HL-60 (cell line): ENCODE measurements around the gene PHACTR3.

Source experiments
- DNase-seq, 2 experiments: peaks; one replicate each; pipeline ENCODE4 v3.0.0-alpha.2; 2010 to 2020; ENCODE audit warnings: low read depth in 1 of 2, low spot score in 1 of 2
- H3K27ac ChIP-seq: fragments of 250-450 bp; sonication (Bioruptor Pico); replicated peaks from 2 replicates; pipeline ENCODE4 v1.5.1; 2020; ENCODE audit warnings: mild to moderate bottlenecking, moderate library complexity
- H3K27me3 ChIP-seq: fragments of 250-450 bp; sonication (Bioruptor Pico); 2 replicates; pipeline ENCODE4 v1.5.1; 2021; ENCODE audit warnings: mild to moderate bottlenecking, moderate library complexity; ENCODE audit not compliant: insufficient read depth, poor library complexity, severe bottlenecking
- H3K4me3 ChIP-seq: replicated peaks from 2 replicates; pipeline ENCODE4 v1.5.1; 2011; ENCODE audit warnings: mild to moderate bottlenecking, control low read depth, low read length; ENCODE audit not compliant: insufficient read depth
- GABPA ChIP-seq: IDR thresholded peaks from 2 replicates; pipeline ENCODE4 v1.6.1; 2012; ENCODE audit warnings: low read depth
- POLR2AphosphoS5 ChIP-seq: IDR thresholded peaks from 2 replicates; pipeline ENCODE4 v1.6.1; 2012; ENCODE audit warnings: low read depth
- SPI1 ChIP-seq: IDR thresholded peaks from 2 replicates; pipeline ENCODE4 v1.6.1; 2012; ENCODE audit warnings: low read depth, mild to moderate bottlenecking, borderline replicate concordance
- TF ChIP-seq, protein P1 (sequence below): IDR thresholded peaks from one replicate; pipeline ENCODE4 v1.5.1; 2011; ENCODE audit warnings: low read length, control low read depth, inconsistent platforms; ENCODE audit not compliant: insufficient read depth
- TF ChIP-seq, protein P2 (sequence below): IDR thresholded peaks from 2 replicates; pipeline ENCODE4 v1.6.1; 2012; ENCODE audit warnings: low read depth; ENCODE audit not compliant: insufficient replicate concordance

Gene PHACTR3

DNA sequence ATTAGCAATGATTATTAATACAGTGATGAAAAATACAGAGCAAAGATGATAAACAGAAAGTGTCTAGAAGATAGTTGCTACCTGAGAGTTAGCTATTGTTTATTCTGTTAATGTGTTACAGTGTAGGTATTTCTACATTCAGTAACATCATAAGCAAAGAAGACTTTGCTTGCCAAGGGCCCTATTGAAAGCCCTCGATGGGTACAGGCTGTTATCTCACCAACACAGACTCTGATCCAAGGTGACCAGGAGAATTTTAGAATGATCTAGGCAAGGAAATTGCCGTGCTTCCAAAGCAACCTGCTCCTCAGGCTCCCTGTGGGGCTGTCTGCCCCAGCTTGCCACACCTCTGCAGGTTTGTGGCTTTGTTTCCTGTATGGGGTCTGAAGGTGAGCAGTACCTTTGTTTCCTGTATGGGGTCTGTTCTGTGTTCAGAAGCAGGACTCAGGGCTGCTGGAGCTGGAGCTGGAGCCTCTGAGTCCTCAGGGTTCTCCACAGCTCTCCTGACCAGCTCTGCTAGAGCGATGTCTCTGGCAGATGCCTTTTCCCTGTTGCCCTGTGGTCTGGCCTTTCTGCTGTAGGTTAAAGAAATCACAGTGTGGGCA, 32.5 kb downstream of the PHACTR3 start:
- no peak for DNase-seq
- Histone ChIP-seq H3K27ac (no peak overlapping the region), H3K4me3 (no peak overlapping the region), H3K27me3 (no peaks in the 10 kb centered on the region)
- TF ChIP-seq POLR2AphosphoS5: no peak

- TF ChIP-seq SPI1 (no peak), POLR2AphosphoS5 (no peak), GABPA (no peak)
- TF ChIP-seq, protein P1, sequence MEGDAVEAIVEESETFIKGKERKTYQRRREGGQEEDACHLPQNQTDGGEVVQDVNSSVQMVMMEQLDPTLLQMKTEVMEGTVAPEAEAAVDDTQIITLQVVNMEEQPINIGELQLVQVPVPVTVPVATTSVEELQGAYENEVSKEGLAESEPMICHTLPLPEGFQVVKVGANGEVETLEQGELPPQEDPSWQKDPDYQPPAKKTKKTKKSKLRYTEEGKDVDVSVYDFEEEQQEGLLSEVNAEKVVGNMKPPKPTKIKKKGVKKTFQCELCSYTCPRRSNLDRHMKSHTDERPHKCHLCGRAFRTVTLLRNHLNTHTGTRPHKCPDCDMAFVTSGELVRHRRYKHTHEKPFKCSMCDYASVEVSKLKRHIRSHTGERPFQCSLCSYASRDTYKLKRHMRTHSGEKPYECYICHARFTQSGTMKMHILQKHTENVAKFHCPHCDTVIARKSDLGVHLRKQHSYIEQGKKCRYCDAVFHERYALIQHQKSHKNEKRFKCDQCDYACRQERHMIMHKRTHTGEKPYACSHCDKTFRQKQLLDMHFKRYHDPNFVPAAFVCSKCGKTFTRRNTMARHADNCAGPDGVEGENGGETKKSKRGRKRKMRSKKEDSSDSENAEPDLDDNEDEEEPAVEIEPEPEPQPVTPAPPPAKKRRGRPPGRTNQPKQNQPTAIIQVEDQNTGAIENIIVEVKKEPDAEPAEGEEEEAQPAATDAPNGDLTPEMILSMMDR: no peak
- TF ChIP-seq, protein P2, sequence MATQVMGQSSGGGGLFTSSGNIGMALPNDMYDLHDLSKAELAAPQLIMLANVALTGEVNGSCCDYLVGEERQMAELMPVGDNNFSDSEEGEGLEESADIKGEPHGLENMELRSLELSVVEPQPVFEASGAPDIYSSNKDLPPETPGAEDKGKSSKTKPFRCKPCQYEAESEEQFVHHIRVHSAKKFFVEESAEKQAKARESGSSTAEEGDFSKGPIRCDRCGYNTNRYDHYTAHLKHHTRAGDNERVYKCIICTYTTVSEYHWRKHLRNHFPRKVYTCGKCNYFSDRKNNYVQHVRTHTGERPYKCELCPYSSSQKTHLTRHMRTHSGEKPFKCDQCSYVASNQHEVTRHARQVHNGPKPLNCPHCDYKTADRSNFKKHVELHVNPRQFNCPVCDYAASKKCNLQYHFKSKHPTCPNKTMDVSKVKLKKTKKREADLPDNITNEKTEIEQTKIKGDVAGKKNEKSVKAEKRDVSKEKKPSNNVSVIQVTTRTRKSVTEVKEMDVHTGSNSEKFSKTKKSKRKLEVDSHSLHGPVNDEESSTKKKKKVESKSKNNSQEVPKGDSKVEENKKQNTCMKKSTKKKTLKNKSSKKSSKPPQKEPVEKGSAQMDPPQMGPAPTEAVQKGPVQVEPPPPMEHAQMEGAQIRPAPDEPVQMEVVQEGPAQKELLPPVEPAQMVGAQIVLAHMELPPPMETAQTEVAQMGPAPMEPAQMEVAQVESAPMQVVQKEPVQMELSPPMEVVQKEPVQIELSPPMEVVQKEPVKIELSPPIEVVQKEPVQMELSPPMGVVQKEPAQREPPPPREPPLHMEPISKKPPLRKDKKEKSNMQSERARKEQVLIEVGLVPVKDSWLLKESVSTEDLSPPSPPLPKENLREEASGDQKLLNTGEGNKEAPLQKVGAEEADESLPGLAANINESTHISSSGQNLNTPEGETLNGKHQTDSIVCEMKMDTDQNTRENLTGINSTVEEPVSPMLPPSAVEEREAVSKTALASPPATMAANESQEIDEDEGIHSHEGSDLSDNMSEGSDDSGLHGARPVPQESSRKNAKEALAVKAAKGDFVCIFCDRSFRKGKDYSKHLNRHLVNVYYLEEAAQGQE: no peak
- H3K27me3 ChIP-seq: no peaks in the 10 kb centered on the region
- H3K27ac ChIP-seq: no peak overlapping the region
- no peak overlapping the region for H3K4me3 ChIP-seq
- DNase-seq: no peak
These were observed 35.9 kb downstream of the PHACTR3 start for GRCh38 chr20:59640267-59640666.

DNA sequence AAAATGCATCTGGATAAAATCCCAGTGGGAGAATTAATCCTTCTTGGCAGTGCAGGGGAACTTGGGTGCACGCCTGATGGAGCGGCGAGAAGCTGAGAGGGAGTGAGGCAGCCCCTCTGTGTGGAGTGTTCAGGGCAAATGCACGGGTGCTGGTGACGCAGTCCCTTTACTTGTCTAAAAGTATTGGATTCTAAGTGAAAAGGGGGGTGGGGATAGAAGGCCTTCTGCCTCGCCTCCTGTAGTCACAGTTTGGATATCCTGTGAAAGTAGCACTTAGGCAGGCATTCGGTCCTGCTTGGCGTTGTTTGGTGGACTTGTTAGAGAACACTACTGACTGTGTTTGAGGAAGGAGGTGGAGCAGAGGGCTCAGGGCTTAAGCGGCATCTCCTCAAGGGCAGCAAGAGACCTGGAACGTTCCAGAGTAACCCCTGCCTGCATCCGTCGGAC, 39.3 kb downstream of the PHACTR3 start:
- no peak for DNase-seq
- TF ChIP-seq, protein P1: no peak
- Histone ChIP-seq H3K27ac (no peak overlapping the region), H3K4me3 (no peak overlapping the region), H3K27me3 (no peaks in the 10 kb centered on the region)

- Histone ChIP-seq H3K27me3 (no peaks in the 10 kb centered on the region), H3K27ac (no peak overlapping the region), H3K4me3 (no peak overlapping the region)
- DNase-seq: no peak
- TF ChIP-seq SPI1: no peak
These were observed 40.1 kb downstream of the PHACTR3 start for GRCh38 chr20:59644371-59644939.

DNA sequence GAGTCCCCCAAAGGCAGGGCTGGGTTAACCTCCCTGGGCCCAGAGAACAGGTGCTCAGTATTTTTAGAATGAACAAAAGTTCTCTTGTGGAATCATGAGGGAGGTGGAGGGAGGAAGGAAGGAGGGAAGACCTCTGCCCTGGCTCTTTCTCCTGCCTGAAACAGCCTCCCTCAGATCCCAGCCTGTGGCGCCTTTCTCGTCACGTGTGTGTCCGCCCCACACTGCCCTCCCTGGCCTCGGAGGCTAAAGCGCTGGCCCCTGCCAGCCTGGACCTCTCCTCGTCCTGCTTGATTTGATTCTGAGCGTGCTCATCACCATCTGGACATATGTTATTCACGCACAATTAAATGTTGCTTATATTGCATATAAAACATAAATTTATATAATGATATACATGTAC, 40.9 kb downstream of the PHACTR3 start:
- H3K4me3 ChIP-seq: no peak overlapping the region
- no peak for TF ChIP-seq SPI1
- no peak for TF ChIP-seq POLR2AphosphoS5
- TF ChIP-seq GABPA: no peak
- TF ChIP-seq, protein P1: no peak
- TF ChIP-seq, protein P2: no peak
- no peaks in the 10 kb centered on the region for H3K27me3 ChIP-seq
- no peak for DNase-seq
- no peak overlapping the region for H3K27ac ChIP-seq
